MM.1S (cell line): ENCODE data around the gene TTC34.

Source experiments
- EZH2phosphoT487 ChIP-seq: fragments of 300-600 bp; sonication (generic); IDR thresholded peaks from 2 replicates; pipeline ENCODE4 v1.6.1; 2018; ENCODE audit warnings: antibody characterized with exemption, low read length
- TF ChIP-seq, protein P1 (sequence below): fragments of 300-600 bp; sonication (generic); IDR thresholded peaks from 2 replicates; pipeline ENCODE4 v1.5.1; 2016; ENCODE audit warnings: antibody characterized with exemption, low read length, mixed read lengths

DNA sequence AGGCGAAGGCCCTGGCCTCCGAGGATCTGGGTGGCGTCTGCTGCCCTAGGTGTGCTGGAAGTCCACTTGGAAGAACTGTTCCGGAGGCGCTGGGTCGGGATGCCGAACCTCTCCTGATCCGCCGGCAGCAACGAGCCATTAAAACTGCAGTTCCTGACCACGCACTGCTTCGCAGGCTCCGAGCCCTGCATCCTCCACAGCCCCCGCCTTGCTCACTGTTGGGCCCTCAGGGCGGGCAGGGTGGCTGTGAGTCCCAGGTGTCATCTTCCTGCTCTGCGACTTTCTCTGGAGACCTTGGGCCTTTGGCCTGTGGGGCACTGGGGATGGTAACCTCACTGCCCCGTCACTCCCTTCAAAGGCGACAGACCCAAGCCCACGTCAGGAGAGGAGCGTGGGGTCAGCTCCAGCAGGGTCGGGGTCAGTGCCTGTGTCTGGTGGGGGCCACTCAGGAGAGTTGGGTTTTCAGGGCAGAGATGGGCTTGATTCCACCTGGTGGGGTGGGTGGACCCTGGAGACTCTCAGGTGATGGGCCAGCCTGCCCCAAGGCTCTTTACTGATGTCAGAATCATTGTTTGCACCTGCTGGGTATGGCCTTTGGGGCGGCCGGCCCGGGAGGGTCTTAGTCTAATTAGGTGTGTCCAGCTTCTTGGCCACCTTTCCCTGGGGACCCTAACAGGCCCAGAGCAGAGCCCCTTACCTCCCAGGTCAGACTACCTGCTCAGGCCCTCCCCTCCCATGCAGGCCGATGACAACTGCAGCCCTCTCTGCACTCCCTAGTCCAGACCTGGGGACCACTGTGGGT lies 211.9 kb downstream of the TTC34 start:
- TF ChIP-seq, protein P1, sequence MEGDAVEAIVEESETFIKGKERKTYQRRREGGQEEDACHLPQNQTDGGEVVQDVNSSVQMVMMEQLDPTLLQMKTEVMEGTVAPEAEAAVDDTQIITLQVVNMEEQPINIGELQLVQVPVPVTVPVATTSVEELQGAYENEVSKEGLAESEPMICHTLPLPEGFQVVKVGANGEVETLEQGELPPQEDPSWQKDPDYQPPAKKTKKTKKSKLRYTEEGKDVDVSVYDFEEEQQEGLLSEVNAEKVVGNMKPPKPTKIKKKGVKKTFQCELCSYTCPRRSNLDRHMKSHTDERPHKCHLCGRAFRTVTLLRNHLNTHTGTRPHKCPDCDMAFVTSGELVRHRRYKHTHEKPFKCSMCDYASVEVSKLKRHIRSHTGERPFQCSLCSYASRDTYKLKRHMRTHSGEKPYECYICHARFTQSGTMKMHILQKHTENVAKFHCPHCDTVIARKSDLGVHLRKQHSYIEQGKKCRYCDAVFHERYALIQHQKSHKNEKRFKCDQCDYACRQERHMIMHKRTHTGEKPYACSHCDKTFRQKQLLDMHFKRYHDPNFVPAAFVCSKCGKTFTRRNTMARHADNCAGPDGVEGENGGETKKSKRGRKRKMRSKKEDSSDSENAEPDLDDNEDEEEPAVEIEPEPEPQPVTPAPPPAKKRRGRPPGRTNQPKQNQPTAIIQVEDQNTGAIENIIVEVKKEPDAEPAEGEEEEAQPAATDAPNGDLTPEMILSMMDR: no peak
- TF ChIP-seq EZH2phosphoT487: no peak
